ENCODE results near the gene NCOA6. TPM values are rescaled to one million over a fixed set of nuclear protein-coding genes. Genes with fewer than 3 reads are reported as not detected.

Gene NCOA6
- total and polyA plus RNA-seq, 2 of the 4 experiments (the other 2 are of a cell fraction) = 3.6 to 13.1 TPM

GRCh38 chr20:34815636-34816035 is 9.8 kb downstream of the NCOA6 start (continued):
- no peak for TF ChIP-seq CHD1 (IDR thresholded peaks at IDR 0.05; ENCODE audit: low read depth, low read length)
- no peak for TF ChIP-seq FOS (IDR thresholded peaks at IDR 0.05; ENCODE audit: low read depth, low read length)

GRCh38 chr20:34808583-34808982 is 16.9 kb downstream of the NCOA6 start:
- ChIA-PET POLR2A (ENCODE audit: unreplicated experiment) (no interaction called here), CTCF (no interaction called here)
- no peak overlapping the region for H2BK20ac ChIP-seq (ENCODE audit: low read depth, low read length)
- intact Hi-C loops (cut with micrococcal nuclease) (no loop called here), in situ Hi-C loops (cut with MboI; ENCODE audit: low sequenced_read_pairs) (no loop called here), dilution Hi-C loops (cut with HindIII; ENCODE audit: low sequenced_read_pairs, unreplicated experiment) (no loop called here)
- H4K20me1 ChIP-seq (ENCODE audit: insufficient read depth, low read length) = peaks cover 64% of the 10 kb centered on the region
- H2BK15ac ChIP-seq (ENCODE audit: low read depth, low read length) = no peak overlapping the region
- no peak overlapping the region for H2AK5ac ChIP-seq (ENCODE audit: low read depth, low read length)
- H3K18ac ChIP-seq (ENCODE audit: low read depth, low read length) = no peak overlapping the region
- no peaks in the 10 kb centered on the region for H3K9me3 ChIP-seq (ENCODE audit: control insufficient read depth, insufficient read depth, low read length)
- TF ChIP-seq MXI1 (IDR thresholded peaks at IDR 0.05; ENCODE audit: borderline replicate concordance, low read depth, low read length) (no peak), FOS (IDR thresholded peaks at IDR 0.05; ENCODE audit: low read depth, low read length) (no peak), CHD1 (IDR thresholded peaks at IDR 0.05; ENCODE audit: low read depth, low read length) (no peak), RFX5 (IDR thresholded peaks at IDR 0.05; ENCODE audit: low read depth, low read length) (no peak), SMC3 (IDR thresholded peaks at IDR 0.05; ENCODE audit: low read depth, low read length) (no peak), CEBPB (IDR thresholded peaks at IDR 0.05; ENCODE audit: low read depth, low read length) (no peak), NFE2L2 (IDR thresholded peaks at IDR 0.05; ENCODE audit: low read depth, low read length) (no peak), USF2 (IDR thresholded peaks at IDR 0.05; ENCODE audit: low read depth, low read length) (no peak)
- no peak overlapping the region for H4K5ac ChIP-seq (ENCODE audit: low read depth, low read length)
- H3K27ac ChIP-seq (ENCODE audit: insufficient read depth, low read length) = no peak overlapping the region
- no peak overlapping the region for H3K9ac ChIP-seq (ENCODE audit: low read depth, low read length)
- no TSS peak for BruUV-seq (replicated peaks)
- no peak overlapping the region for H3K4ac ChIP-seq (ENCODE audit: low read depth, low read length)
- H3K4me3 ChIP-seq (ENCODE audit: insufficient read depth, low read depth, low read length) = no peak overlapping the region
- no peak overlapping the region for H3K14ac ChIP-seq (replicated peaks; ENCODE audit: low read depth, low read length)
- ATAC-seq (ENCODE audit: low read depth) = no peak
- no peak overlapping the region for H3K23ac ChIP-seq (ENCODE audit: low read depth, low read length)
- H2AK9ac ChIP-seq (replicated peaks; ENCODE audit: low read depth, low read length, poor library complexity) = no peak overlapping the region
- H2AFZ ChIP-seq (replicated peaks; ENCODE audit: low read length, poor library complexity) = no peak overlapping the region
- no peak overlapping the region for H3K56ac ChIP-seq (ENCODE audit: extremely low read depth, insufficient read depth, low read length)
- H3K27me3 ChIP-seq (ENCODE audit: control insufficient read depth, insufficient read depth, low read length) = no peaks in the 10 kb centered on the region
- H3K9me1 ChIP-seq (ENCODE audit: insufficient read depth, low read length) = no peaks in the 10 kb centered on the region; the same call in 1 of the 2 replicates
- 100% methylated on average over 4 of the region's 5 CpGs; no CpG with 5 or more reads in 1 of the 2 experiments for WGBS, 2 experiments (ENCODE audit: extremely low coverage in 2 of 2, insufficient read length in 1 of 2)
- no peak overlapping the region for H2BK120ac ChIP-seq (ENCODE audit: low read depth, low read length)
- no peak overlapping the region for H4K91ac ChIP-seq (ENCODE audit: insufficient read depth, low read depth, low read length)
- 0 out of 2 replicates have a peak, but pooled peaks cover 2% of the 10 kb centered on the region for H3K36me3 ChIP-seq (ENCODE audit: control insufficient read depth, insufficient read depth, low read length)
- H2BK5ac ChIP-seq (ENCODE audit: low read depth, low read length, poor library complexity, severe bottlenecking) = no peak overlapping the region
- H3K79me1 ChIP-seq (ENCODE audit: low read depth in 1 of 2, low read length in 2 of 2) = peaks cover 19 to 78% of the 10 kb centered on the region in 2 experiments
- no peak overlapping the region for H3K4me2 ChIP-seq (ENCODE audit: low read depth, low read length)
- no peak for DNase-seq
- H3K4me1 ChIP-seq (ENCODE audit: control insufficient read depth, insufficient read depth, low read length) = no peaks in the 10 kb centered on the region
- no peak overlapping the region for H4K8ac ChIP-seq (ENCODE audit: low read depth in 2 of 2, low read length in 2 of 2)
